HG02759 (cell line): Measurements from ENCODE around the gene OR4C46.
"Not testable (repeated sequence)": the region's sequence is repeated elsewhere in the genome, so short reads cannot be mapped to it uniquely, and the experiment has no call there.

ENCODE experiments used
- ATAC-seq: cut with Tn5 transposase; IDR thresholded peaks from one replicate; pipeline ENCODE4 v1.9.1; 2021; ENCODE audit warnings: mild to moderate bottlenecking, moderate library complexity; ENCODE audit not compliant: unreplicated experiment

Gene OR4C46

GRCh38 chr11:54603898-54604297, at the start of gene OR4C46:
Gene OR4C46 (minus strand): TSS chr11:54603998. CDS start chr11:54603998, 0 bp downstream.
- no peak for ATAC-seq

- not testable (repeated sequence) for ATAC-seq
These were observed 41.8 kb upstream of the OR4C46 start for GRCh38 chr11:54645606-54646005.

- not testable (repeated sequence) for ATAC-seq
These were observed 42.4 kb downstream of the OR4C46 start for GRCh38 chr11:54561439-54561838.

GRCh38 chr11:54558919-54559318, 44.9 kb downstream of the OR4C46 start:
- no peak for ATAC-seq

DNA sequence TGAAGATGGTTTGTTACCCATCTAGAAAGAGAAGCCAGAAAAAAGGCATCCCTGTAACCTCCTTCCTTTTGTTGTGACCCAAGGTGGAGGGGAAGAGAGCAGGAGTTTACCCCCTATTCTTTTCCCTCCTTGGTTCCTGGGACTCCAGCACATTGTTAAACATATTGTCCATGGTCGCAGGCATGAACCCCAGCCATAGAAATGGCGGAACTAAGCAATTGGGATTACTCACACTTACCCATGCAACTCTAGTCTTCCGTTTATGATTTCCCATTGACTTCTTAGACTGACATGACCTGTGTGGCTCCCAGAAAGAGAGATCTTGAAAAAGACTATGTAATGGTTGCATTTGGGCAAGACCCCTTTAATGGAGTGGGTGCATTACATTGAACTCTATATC, 45.4 kb downstream of the OR4C46 start:
- ATAC-seq, result no peak
